ENCODE data around the gene PPM1H. TPM values are rescaled to one million over a fixed set of nuclear protein-coding genes. Genes with fewer than 3 reads are reported as not detected.
"Not testable (repeated sequence)": the region's sequence is repeated elsewhere in the genome, so short reads cannot be mapped to it uniquely, and the experiment has no call there.

PPM1H gene
- total and polyA plus RNA-seq, 4 donors: 22.0 to 35.8 (median 26.0) TPM

- no peak for DNase-seq (ENCODE audit: low read depth in 4 of 6, low spot score in 6 of 6)
- Histone ChIP-seq H3K9me3 (ENCODE audit: control insufficient read depth, insufficient read depth, low read length) (no peaks in the 10 kb centered on the region), H3K27ac (ENCODE audit: low read depth, low read length) (no peak overlapping the region), H3K27me3 (ENCODE audit: control insufficient read depth, insufficient read depth, low read length) (no peaks in the 10 kb centered on the region), H3K4me1 (ENCODE audit: control insufficient read depth, insufficient read depth, low read length) (no peaks in the 10 kb centered on the region), H3K4me3 (ENCODE audit: low read depth, low read length) (no peak overlapping the region), H3K36me3 (ENCODE audit: control insufficient read depth, insufficient read depth, low read length) (no peaks in the 10 kb centered on the region)
- 90% methylated on average over 2 of the region's 3 CpGs for WGBS (ENCODE audit: insufficient coverage)
These were observed 52.3 kb downstream of the PPM1H start for GRCh38 chr12:62882696-62883095.

GRCh38 chr12:62882140-62882539 lies 52.8 kb downstream of the PPM1H start:
- H3K9me3 ChIP-seq (ENCODE audit: control insufficient read depth, insufficient read depth, low read length): no peaks in the 10 kb centered on the region
- H3K27me3 ChIP-seq (ENCODE audit: control insufficient read depth, insufficient read depth, low read length): no peaks in the 10 kb centered on the region
- no peaks in the 10 kb centered on the region for H3K4me1 ChIP-seq (ENCODE audit: control insufficient read depth, insufficient read depth, low read length)
- no peak overlapping the region for H3K27ac ChIP-seq (ENCODE audit: low read depth, low read length)
- H3K4me3 ChIP-seq (ENCODE audit: low read depth, low read length): no peak overlapping the region
- DNase-seq (ENCODE audit: low read depth in 4 of 6, low spot score in 6 of 6): no peak
- no peaks in the 10 kb centered on the region for H3K36me3 ChIP-seq (ENCODE audit: control insufficient read depth, insufficient read depth, low read length)
- 43% methylated on average over 1 of the region's 3 CpGs for WGBS (ENCODE audit: insufficient coverage)

DNA sequence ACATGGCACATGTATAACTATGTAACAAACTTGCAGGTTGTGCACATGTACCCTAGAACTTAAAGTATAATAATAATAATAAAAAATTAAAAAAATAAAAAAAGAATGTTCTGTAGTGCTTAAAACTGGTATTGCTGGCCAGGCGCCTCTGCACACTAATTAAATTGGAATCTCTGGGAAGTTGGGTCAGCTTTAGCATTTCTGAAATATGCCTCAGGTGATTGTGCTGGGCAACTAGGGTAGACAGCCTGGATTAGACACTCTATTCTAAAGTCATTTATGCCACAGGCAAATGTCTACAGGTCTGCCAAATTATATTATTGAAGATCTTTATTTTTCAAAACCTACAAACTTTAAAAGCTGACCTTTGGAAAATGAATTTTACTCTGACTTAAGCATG lies 55.3 kb downstream of the PPM1H start:
- Histone ChIP-seq H3K4me3 (ENCODE audit: low read depth, low read length) (no peak overlapping the region), H3K4me1 (ENCODE audit: control insufficient read depth, insufficient read depth, low read length) (no peaks in the 10 kb centered on the region), H3K36me3 (ENCODE audit: control insufficient read depth, insufficient read depth, low read length) (no peaks in the 10 kb centered on the region), H3K27me3 (ENCODE audit: control insufficient read depth, insufficient read depth, low read length) (no peaks in the 10 kb centered on the region), H3K27ac (ENCODE audit: low read depth, low read length) (no peak overlapping the region), H3K9me3 (ENCODE audit: control insufficient read depth, insufficient read depth, low read length) (no peaks in the 10 kb centered on the region)
- no peak for DNase-seq (ENCODE audit: low read depth in 4 of 6, low spot score in 6 of 6)
- WGBS (ENCODE audit: insufficient coverage): no CpG with 5 or more reads among the region's 1 CpG

- H3K36me3 ChIP-seq (ENCODE audit: control insufficient read depth, insufficient read depth, low read length); H3K4me1 ChIP-seq (ENCODE audit: control insufficient read depth, insufficient read depth, low read length); H3K27me3 ChIP-seq (ENCODE audit: control insufficient read depth, insufficient read depth, low read length); H3K27ac ChIP-seq (ENCODE audit: low read depth, low read length); H3K4me3 ChIP-seq (ENCODE audit: low read depth, low read length); H3K9me3 ChIP-seq (ENCODE audit: control insufficient read depth, insufficient read depth, low read length); DNase-seq (ENCODE audit: low read depth in 4 of 6, low spot score in 6 of 6): not testable (repeated sequence)
- WGBS (ENCODE audit: insufficient coverage): no CpG with 5 or more reads among the region's 3 CpGs
These were observed 55.7 kb downstream of the PPM1H start for GRCh38 chr12:62879228-62879627.

DNA sequence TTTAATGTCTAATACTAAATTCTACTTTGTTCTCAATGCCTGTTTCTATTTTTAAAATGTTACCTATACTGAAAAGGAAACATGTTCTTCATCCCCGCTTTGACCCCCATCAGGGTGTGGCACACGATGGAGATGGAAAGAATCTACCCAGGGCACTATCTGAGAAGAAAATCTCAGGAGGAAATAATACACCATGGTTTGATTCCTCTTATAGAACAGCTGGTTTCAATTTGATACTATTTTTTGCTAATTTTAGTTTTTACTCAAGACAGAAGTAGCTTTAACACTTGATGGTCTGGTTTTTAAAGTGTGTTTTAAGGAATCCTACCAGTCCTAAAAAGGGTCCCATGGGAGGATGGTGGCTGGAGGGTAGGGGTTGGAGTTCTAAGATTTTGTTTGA lies 56.7 kb downstream of the PPM1H start:
- H3K4me1 ChIP-seq (ENCODE audit: control insufficient read depth, insufficient read depth, low read length): no peaks in the 10 kb centered on the region
- H3K9me3 ChIP-seq (ENCODE audit: control insufficient read depth, insufficient read depth, low read length): no peaks in the 10 kb centered on the region
- no peak for DNase-seq (ENCODE audit: low read depth in 4 of 6, low spot score in 6 of 6)
- no peak overlapping the region for H3K4me3 ChIP-seq (ENCODE audit: low read depth, low read length)
- WGBS (ENCODE audit: insufficient coverage): no CpG with 5 or more reads among the region's 2 CpGs
- H3K36me3 ChIP-seq (ENCODE audit: control insufficient read depth, insufficient read depth, low read length): no peaks in the 10 kb centered on the region
- H3K27me3 ChIP-seq (ENCODE audit: control insufficient read depth, insufficient read depth, low read length): no peaks in the 10 kb centered on the region
- no peak overlapping the region for H3K27ac ChIP-seq (ENCODE audit: low read depth, low read length)

DNA sequence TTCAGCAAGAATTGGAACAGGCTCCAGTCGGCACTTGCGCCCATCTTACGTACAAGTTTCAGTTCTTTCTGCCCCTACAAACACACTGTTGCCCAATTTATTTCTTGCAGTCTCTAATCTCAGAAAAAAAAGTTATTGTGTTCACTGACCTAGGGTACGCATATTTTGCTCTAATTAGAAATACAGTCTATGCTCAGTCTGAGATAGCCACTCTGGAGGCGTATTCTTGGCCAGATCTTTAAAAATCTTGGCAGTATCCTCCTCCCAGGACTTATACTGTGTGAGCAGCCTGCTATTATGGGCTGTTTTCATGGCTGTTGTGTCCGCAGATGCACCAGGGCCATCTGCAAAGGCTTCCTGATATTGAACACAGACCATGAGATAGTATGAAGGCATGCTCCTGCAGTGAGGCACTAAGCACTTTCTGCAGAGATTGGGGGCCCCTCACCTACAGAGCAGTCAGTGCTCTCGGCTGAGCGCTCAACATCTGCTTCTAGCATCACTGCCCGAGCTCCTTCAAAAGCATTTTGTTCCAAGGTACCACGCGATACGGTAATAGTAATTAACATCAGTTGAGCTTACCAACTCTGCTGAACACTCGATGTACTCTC lies 57.9 kb downstream of the PPM1H start:
- DNase-seq (ENCODE audit: low read depth in 4 of 6, low spot score in 6 of 6): no peak
- H3K4me1 ChIP-seq (ENCODE audit: control insufficient read depth, insufficient read depth, low read length): no peaks in the 10 kb centered on the region
- H3K27me3 ChIP-seq (ENCODE audit: control insufficient read depth, insufficient read depth, low read length): no peaks in the 10 kb centered on the region
- no peak overlapping the region for H3K27ac ChIP-seq (ENCODE audit: low read depth, low read length)
- WGBS (ENCODE audit: insufficient coverage): 91% methylated on average over 13 of the region's 13 CpGs
- H3K36me3 ChIP-seq (ENCODE audit: control insufficient read depth, insufficient read depth, low read length): no peaks in the 10 kb centered on the region
- no peak overlapping the region for H3K4me3 ChIP-seq (ENCODE audit: low read depth, low read length)
- no peaks in the 10 kb centered on the region for H3K9me3 ChIP-seq (ENCODE audit: control insufficient read depth, insufficient read depth, low read length)

- no peaks in the 10 kb centered on the region for H3K27me3 ChIP-seq (ENCODE audit: control insufficient read depth, insufficient read depth, low read length)
- no peaks in the 10 kb centered on the region for H3K9me3 ChIP-seq (ENCODE audit: control insufficient read depth, insufficient read depth, low read length)
- DNase-seq (ENCODE audit: low read depth in 4 of 6, low spot score in 6 of 6): no peak
- no peaks in the 10 kb centered on the region for H3K36me3 ChIP-seq (ENCODE audit: control insufficient read depth, insufficient read depth, low read length)
- no peak overlapping the region for H3K27ac ChIP-seq (ENCODE audit: low read depth, low read length)
- no peaks in the 10 kb centered on the region for H3K4me1 ChIP-seq (ENCODE audit: control insufficient read depth, insufficient read depth, low read length)
- WGBS (ENCODE audit: insufficient coverage): 83% methylated on average over 2 of the region's 4 CpGs
- no peak overlapping the region for H3K4me3 ChIP-seq (ENCODE audit: low read depth, low read length)
These were observed 61.0 kb downstream of the PPM1H start for GRCh38 chr12:62873826-62874448.

DNA sequence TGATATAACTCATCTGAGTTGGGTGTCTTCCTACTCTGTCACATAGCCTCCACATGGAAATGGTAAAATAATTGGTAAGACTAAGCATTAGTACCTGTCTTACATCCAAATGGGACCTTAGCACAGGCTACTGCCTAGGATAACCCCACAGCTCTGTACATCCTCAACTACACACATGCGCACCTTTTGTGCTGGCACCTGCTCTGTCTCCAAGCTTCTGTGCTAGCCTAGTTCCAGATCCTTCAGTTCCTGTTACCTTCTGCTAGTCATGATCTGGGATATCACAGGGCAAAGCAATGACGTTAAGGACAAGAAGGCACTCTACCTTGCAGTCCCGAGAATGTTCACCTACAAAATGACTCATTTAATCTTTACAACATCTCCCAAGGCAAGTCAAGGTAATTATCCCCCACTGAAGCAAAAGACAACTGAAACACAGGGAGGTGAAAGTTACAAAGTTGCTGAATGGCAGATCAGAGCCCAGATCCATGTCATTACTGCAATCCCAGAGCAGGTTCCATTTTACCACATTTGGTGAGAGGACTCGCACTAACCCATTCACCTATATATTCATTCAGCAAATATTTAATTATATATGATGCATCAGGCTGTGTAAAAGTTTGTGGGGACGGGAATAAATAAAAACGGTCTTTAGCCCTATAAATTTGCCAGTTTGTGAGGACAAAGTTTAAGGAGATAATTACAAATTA lies 61.7 kb downstream of the PPM1H start:
- Histone ChIP-seq H3K27ac (ENCODE audit: low read depth, low read length) (no peak overlapping the region), H3K4me3 (ENCODE audit: low read depth, low read length) (no peak overlapping the region), H3K9me3 (ENCODE audit: control insufficient read depth, insufficient read depth, low read length) (no peaks in the 10 kb centered on the region), H3K27me3 (ENCODE audit: control insufficient read depth, insufficient read depth, low read length) (no peaks in the 10 kb centered on the region), H3K4me1 (ENCODE audit: control insufficient read depth, insufficient read depth, low read length) (no peaks in the 10 kb centered on the region), H3K36me3 (ENCODE audit: control insufficient read depth, insufficient read depth, low read length) (no peaks in the 10 kb centered on the region)
- DNase-seq (ENCODE audit: low read depth in 4 of 6, low spot score in 6 of 6): no peak
- 90% methylated on average over 2 of the region's 6 CpGs for WGBS (ENCODE audit: insufficient coverage)

DNA sequence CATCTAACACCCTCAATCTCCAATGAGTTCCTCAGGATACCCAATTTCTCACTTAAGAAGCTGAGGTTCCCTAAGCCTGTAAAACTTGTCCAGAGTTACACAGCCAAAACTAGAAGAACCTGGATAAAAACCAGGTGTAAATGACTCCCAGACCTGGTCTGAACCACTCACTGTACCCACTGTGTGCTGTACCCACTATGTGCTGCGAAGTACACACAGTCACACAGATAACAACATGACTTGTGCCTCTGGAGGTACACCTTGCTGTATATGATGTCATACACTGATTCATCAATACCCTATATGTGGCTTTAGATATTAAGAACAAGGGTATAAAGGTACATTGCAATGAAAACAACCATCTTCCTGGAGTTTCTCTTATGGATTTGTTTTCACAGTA lies 66.1 kb downstream of the PPM1H start:
- Histone ChIP-seq H3K27me3 (ENCODE audit: control insufficient read depth, insufficient read depth, low read length) (no peaks in the 10 kb centered on the region), H3K4me3 (ENCODE audit: low read depth, low read length) (no peak overlapping the region), H3K27ac (ENCODE audit: low read depth, low read length) (no peak overlapping the region), H3K4me1 (ENCODE audit: control insufficient read depth, insufficient read depth, low read length) (no peaks in the 10 kb centered on the region), H3K9me3 (ENCODE audit: control insufficient read depth, insufficient read depth, low read length) (no peaks in the 10 kb centered on the region), H3K36me3 (ENCODE audit: control insufficient read depth, insufficient read depth, low read length) (no peaks in the 10 kb centered on the region)
- whole genome bisulfite sequencing (ENCODE audit: insufficient coverage): no CpG with 5 or more reads among the region's 1 CpG
- no peak for DNase-seq (ENCODE audit: low read depth in 4 of 6, low spot score in 6 of 6)
